Measurements from ENCODE around the gene ZNF22. TPM values are rescaled to one million over a fixed set of nuclear protein-coding genes. Genes with fewer than 3 reads are reported as not detected.
A peak's percentile ranks its signal among the peaks of the same experiment; 100 is the strongest.

ZNF22 gene
- total RNA-seq, 1 experiment from 2014 or later: 60.8 TPM

GRCh38 chr10:44976352-44977198 is 24.1 kb upstream of the ZNF22 start:
- H3K9me3 Mint-ChIP-seq (ENCODE audit: unreplicated experiment): no peaks in the 10 kb centered on the region
- Histone ChIP-seq H3K36me3 (ENCODE audit: control insufficient read depth, insufficient read depth, low read length) (0 out of 2 replicates have a peak, but pooled peaks cover under 1% of the 10 kb centered on the region), H3K27me3 (replicated peaks; ENCODE audit: control insufficient read depth, insufficient read depth, low read length) (no peaks in the 10 kb centered on the region), H3K9me3 (no peaks in the 10 kb centered on the region), H3K4me1 (peaks cover 84% of the 10 kb centered on the region), H3K4me3 (ENCODE audit: low read depth, low read length) (no peak overlapping the region)
- ChIA-PET CTCF (interaction anchor here (0.5 to 1.7 kb wide), 6 partner anchors 13 to 100 kb away, joined by 3 to 36 read pairs (median 5); no protein-coding TSS in a partner anchor), POLR2A (interaction anchor here (1.0 to 1.8 kb wide), 3 partner anchors 17 to 44 kb away, joined by 8 to 11 read pairs (median 10); partner anchors contain the start of genes RASSF4 and ZNF22)
- DNase-seq: no peak
- intact Hi-C loops (cut with micrococcal nuclease; ENCODE audit: unreplicated experiment): loop anchor here (5.0 kb wide), 1 partner anchor 114 kb away; no protein-coding TSS in a partner anchor
- peaks cover 44% of the 10 kb centered on the region for H3K4me1 Mint-ChIP-seq (ENCODE audit: low read depth, unreplicated experiment)
- peak overlapping the region; percentile 70 for H3K4me3 Mint-ChIP-seq (ENCODE audit: unreplicated experiment)
- H3K27me3 Mint-ChIP-seq (ENCODE audit: insufficient read depth, unreplicated experiment): no peaks in the 10 kb centered on the region
- peak overlapping the region; percentile 57 for H3K27ac Mint-ChIP-seq (ENCODE audit: unreplicated experiment)
- peaks cover 27% of the 10 kb centered on the region for H3K36me3 Mint-ChIP-seq (ENCODE audit: insufficient read depth, unreplicated experiment)
- TSS peak; percentile 11 for BruUV-seq (replicated peaks)
- TF ChIP-seq CTCF (IDR thresholded peaks at IDR 0.05; ENCODE audit: insufficient read depth in 1 of 2, low read depth in 1 of 2, low read length in 1 of 2, severe bottlenecking in 1 of 2, unreplicated experiment in 1 of 2): no peak

- H3K27me3 ChIP-seq (replicated peaks; ENCODE audit: control insufficient read depth, insufficient read depth, low read length): no peaks in the 10 kb centered on the region
- H3K4me3 Mint-ChIP-seq (ENCODE audit: unreplicated experiment): peak overlapping the region; percentile 74
- ChIA-PET POLR2A (interaction anchor here (1.3 to 1.4 kb wide), 3 partner anchors 17 to 24 kb away, joined by 6 to 28 read pairs (median 23); partner anchors contain the start of genes RASSF4 and ZNF22), CTCF (interaction anchor here (0.5 to 1.7 kb wide), 5 partner anchors 13 to 99 kb away, joined by 4 to 26 read pairs (median 8); no protein-coding TSS in a partner anchor)
- peaks cover 86% of the 10 kb centered on the region for H3K4me1 ChIP-seq
- intact Hi-C loops (cut with micrococcal nuclease; ENCODE audit: unreplicated experiment): loop anchor here (1.0 to 5.0 kb wide), 2 partner anchors 23 to 115 kb away; partner anchors contain the start of gene ZNF22
- TF ChIP-seq CTCF (IDR thresholded peaks at IDR 0.05; ENCODE audit: insufficient read depth in 1 of 2, low read depth in 1 of 2, low read length in 1 of 2, severe bottlenecking in 1 of 2, unreplicated experiment in 1 of 2): no peak
- peak overlapping the region; percentile 89 for H3K27ac Mint-ChIP-seq (ENCODE audit: unreplicated experiment)
- H3K9me3 Mint-ChIP-seq (ENCODE audit: unreplicated experiment): no peaks in the 10 kb centered on the region
- peaks cover 27% of the 10 kb centered on the region for H3K36me3 Mint-ChIP-seq (ENCODE audit: insufficient read depth, unreplicated experiment)
- H3K27me3 Mint-ChIP-seq (ENCODE audit: insufficient read depth, unreplicated experiment): no peaks in the 10 kb centered on the region
- no peak overlapping the region for H3K4me3 ChIP-seq (ENCODE audit: low read depth, low read length)
- no peaks in the 10 kb centered on the region for H3K36me3 ChIP-seq (ENCODE audit: control insufficient read depth, insufficient read depth, low read length)
- no peaks in the 10 kb centered on the region for H3K9me3 ChIP-seq
- DNase-seq: no peak
- peaks cover 48% of the 10 kb centered on the region for H3K4me1 Mint-ChIP-seq (ENCODE audit: low read depth, unreplicated experiment)
- BruUV-seq (replicated peaks): no TSS peak
Measured at GRCh38 chr10:44977287-44978212, 23.2 kb upstream of the ZNF22 start.
